ENCODE data around the gene ERGIC3.

GRCh38 chr20:35571555-35571954 is 29.7 kb downstream of the ERGIC3 start:
- no peak for TF ChIP-seq CTCF (IDR thresholded peaks at IDR 0.05)
- TF ChIP-seq POLR2A (IDR thresholded peaks at IDR 0.05): no peak

Measured in vagina (tissue), 2 donors.